Fibroblast of pulmonary artery (primary cell): Measurements from ENCODE around the gene MYH15.

Experiments
- DNase-seq: peaks from one replicate; pipeline ENCODE4 v3.0.0-alpha.2; 2010; ENCODE audit warnings: low read depth
- H3K4me3 ChIP-seq: replicated peaks from 2 replicates; pipeline ENCODE4 v1.5.1; 2011; ENCODE audit warnings: low read depth, mild to moderate bottlenecking, control low read depth, low read length, moderate library complexity
- TF ChIP-seq, protein P1 (sequence below): IDR thresholded peaks from 2 replicates; pipeline ENCODE4 v1.5.1; 2011; ENCODE audit warnings: mild to moderate bottlenecking, control low read depth, low read length, inconsistent platforms; ENCODE audit errors: missing control alignments

The MYH15 gene

DNA sequence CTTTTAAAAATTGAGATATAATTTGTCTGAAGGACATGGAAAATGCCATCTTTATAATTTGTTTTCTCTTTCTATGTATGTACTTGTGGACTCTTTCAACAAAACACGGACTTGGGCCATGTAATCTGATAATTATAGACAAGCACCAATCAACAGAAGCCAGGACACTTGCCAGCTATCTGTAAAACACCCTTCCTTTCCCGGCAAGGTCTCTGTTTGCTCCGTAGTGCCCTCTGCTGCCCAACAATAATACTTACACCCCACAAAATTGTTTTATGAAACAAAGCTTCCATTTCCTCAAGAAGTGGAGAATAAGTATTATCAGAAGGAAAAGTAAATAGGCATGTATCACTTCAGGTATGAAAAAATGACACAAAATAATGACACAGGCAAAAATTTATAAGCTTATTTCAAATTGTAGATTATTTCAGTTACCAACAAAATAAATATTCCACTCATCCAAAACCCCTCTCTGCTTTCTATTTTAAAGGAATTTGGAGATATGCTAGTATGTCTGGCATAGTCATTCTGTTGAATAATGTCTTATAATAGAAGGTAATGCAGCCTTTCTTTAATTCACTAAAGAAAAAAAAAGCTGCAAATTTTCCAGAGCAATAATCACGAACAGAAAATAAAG, 32.8 kb downstream of the MYH15 start:
- no peak overlapping the region for H3K4me3 ChIP-seq
- TF ChIP-seq, protein P1, sequence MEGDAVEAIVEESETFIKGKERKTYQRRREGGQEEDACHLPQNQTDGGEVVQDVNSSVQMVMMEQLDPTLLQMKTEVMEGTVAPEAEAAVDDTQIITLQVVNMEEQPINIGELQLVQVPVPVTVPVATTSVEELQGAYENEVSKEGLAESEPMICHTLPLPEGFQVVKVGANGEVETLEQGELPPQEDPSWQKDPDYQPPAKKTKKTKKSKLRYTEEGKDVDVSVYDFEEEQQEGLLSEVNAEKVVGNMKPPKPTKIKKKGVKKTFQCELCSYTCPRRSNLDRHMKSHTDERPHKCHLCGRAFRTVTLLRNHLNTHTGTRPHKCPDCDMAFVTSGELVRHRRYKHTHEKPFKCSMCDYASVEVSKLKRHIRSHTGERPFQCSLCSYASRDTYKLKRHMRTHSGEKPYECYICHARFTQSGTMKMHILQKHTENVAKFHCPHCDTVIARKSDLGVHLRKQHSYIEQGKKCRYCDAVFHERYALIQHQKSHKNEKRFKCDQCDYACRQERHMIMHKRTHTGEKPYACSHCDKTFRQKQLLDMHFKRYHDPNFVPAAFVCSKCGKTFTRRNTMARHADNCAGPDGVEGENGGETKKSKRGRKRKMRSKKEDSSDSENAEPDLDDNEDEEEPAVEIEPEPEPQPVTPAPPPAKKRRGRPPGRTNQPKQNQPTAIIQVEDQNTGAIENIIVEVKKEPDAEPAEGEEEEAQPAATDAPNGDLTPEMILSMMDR: peak; percentile 85
- peak; percentile 81 for DNase-seq

DNA sequence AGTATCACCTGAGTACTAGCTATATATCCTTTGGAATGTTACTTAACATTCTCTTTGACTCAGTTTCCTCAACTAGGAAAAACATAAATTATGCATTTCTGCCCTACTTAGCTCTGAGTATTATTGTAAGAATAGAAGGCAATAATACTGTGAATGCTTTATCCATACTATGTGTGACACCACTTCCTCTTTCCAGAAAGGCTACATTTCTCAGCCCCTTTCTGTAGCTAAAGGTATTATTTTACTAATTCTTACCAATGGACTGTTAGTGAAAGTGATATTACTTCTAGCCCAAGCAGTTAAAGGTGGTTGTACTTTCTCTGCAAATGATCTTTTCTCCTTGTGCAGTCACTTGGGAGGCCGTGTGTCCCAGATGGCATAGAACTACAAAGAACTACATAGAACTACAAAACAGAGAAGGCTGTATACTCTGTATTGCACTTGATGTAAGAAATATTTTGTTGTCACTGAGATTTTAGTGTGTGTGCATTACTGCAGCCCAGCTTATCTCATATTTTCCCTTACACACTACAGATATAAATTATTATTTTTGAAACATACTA, 35.1 kb downstream of the MYH15 start:
- H3K4me3 ChIP-seq: no peak overlapping the region
- DNase-seq: no peak
- TF ChIP-seq, protein P1: no peak

DNA sequence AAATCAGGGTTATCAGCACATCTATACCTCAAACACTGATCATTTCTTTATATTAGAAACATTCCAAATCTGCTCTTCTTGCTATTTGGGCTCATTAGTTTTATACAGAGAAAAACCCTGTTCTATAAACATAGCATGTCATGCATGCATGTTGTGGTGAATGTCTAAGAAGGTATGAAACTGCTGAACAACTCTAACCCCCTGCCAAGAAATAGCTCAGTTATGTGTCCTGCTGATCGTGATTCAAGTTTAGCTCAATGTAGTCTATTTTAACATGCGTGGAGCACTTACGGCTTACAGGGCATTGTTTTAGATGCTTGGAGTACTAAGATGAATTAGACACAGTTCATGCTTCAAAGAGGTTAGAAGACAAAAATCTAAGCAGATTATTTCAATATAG, 35.8 kb downstream of the MYH15 start:
- DNase-seq: no peak
- H3K4me3 ChIP-seq: no peak overlapping the region
- TF ChIP-seq, protein P1: no peak

DNA sequence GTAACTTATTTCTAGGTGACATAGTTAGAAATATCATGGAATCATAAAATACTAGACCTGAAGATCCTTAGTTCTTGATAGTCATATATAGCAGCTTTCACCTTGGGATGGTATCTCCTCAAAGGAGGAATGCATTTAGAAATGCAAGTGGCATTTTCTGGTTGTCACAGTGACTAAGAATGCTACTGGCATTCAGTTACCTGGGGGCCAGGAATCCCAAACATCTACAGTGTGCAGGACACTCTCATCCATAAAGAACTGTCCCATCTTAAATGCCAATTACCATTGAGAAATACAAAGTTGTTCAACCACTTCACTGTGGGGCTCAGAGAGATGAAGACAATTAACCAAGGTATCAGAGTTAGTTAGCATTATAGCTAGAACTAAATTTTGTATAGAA, 36.7 kb downstream of the MYH15 start:
- DNase-seq: no peak
- TF ChIP-seq, protein P1: no peak
- H3K4me3 ChIP-seq: no peak overlapping the region

DNA sequence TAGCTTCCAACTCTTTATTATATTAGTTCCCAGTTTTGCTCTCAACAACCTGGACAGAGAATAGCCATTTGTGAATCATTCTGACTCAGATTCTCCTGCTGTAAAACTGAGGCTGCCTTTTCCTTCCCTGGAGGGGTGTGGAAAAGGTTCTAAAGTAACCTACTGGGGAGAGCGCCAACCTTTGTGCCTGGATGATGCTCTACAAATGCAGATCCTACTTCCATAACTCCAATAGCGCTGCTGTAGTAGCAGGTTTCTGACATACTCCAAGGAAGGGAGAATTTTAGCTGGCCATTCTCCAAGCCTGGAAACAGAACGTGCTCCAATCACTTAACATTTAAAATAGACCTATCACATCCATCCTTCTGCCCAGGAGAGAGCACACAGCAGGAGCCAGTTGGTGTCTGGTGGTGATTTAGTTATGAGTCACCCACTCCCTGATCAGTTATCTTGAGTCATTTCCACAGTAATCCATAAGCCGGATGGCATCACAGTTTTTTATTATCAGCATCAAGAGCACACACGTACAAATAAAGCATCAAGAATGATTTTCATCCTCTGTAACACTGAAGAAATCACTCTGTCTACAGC, 38.3 kb downstream of the MYH15 start:
- peak; percentile 81 for DNase-seq
- TF ChIP-seq, protein P1: no peak
- H3K4me3 ChIP-seq: no peak overlapping the region

DNA sequence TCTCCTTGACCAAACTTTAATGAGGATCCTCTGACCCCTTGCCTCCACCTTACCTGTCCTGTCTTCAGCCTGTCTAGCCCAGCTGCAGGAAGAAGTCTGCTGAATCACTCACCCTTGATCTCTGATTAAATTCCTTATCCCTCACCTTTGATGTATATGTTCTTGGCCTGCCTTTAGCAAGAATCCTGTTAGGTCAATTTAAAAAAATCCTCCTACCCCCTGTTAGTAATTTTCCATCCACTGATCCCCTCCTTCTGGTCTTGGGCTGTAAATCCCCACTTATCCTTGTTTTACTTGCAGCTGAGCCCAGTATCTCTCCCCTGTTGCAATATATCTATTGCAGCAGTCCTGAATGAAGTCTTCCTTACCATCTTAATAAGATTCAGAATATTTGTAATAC, 39.0 kb downstream of the MYH15 start:
- no peak overlapping the region for H3K4me3 ChIP-seq
- TF ChIP-seq, protein P1: no peak
- DNase-seq: peak; percentile 39

DNA sequence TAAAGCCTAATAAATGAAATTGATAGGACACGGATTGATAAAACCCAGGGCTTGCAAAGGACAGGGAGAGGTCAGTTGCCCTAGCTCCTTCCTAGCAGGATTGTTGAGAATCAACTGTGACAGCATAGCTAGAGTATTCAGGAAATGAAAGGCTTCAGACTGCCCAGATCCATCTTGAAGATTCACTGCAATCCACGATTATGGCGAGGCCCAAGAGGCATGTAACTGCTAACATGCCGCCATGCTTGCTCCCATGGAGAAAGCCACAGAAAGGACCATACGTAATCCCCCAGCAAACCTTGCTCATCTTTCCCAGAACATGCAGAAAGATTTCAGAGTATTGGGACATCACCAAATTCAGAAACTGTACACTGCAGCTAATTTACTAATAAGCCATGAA, 41.3 kb downstream of the MYH15 start:
- TF ChIP-seq, protein P1: no peak
- no peak for DNase-seq
- H3K4me3 ChIP-seq: no peak overlapping the region
